GM18858 (cell line): Measurements from ENCODE around the gene TIE1.
"Not testable (repeated sequence)": the region's sequence is repeated elsewhere in the genome, so short reads cannot be mapped to it uniquely, and the experiment has no call there.

Experiments
- ATAC-seq: cut with Tn5 transposase; IDR thresholded peaks from one replicate; pipeline ENCODE4 v1.9.1; 2021; ENCODE audit not compliant: unreplicated experiment

Gene TIE1

GRCh38 chr1:43358746-43359693, 58.2 kb downstream of the TIE1 start, which contains the start of gene CDC20:
Gene CDC20 (plus strand): TSS chr1:43358981. CDS start chr1:43359216, 235 bp downstream.
- peak; percentile 79 for ATAC-seq

GRCh38 chr1:43359696-43360095, 58.9 kb downstream of the TIE1 start:
- ATAC-seq, result no peak

- ATAC-seq, result no peak
Measured at GRCh38 chr1:43360616-43361015, 59.8 kb downstream of the TIE1 start.

GRCh38 chr1:43363283-43363934, 62.6 kb downstream of the TIE1 start:
- ATAC-seq, result no peak

- no peak for ATAC-seq
Measured at GRCh38 chr1:43363935-43364525, 63.2 kb downstream of the TIE1 start.

GRCh38 chr1:43365678-43366077, 64.9 kb downstream of the TIE1 start:
- no peak for ATAC-seq

GRCh38 chr1:43366179-43366578, 65.4 kb downstream of the TIE1 start:
- no peak for ATAC-seq

GRCh38 chr1:43366601-43367025, 65.8 kb downstream of the TIE1 start:
- no peak for ATAC-seq

GRCh38 chr1:43367026-43367903, 66.5 kb downstream of the TIE1 start:
- ATAC-seq, result peak; percentile 18

- peak; percentile 57 for ATAC-seq
Measured at GRCh38 chr1:43367904-43368645, 67.3 kb downstream of the TIE1 start, which contains the start of gene ELOVL1. Gene ELOVL1 (minus strand): TSS chr1:43368011. CDS start chr1:43365609, 2,402 bp downstream.

GRCh38 chr1:43368646-43369020, 67.9 kb downstream of the TIE1 start:
- no peak for ATAC-seq

GRCh38 chr1:43369779-43370178, 69.0 kb downstream of the TIE1 start:
- not testable (repeated sequence) for ATAC-seq

- no peak for ATAC-seq
Measured at GRCh38 chr1:43370564-43370963, 69.8 kb downstream of the TIE1 start.

GRCh38 chr1:43372172-43372571, 71.4 kb downstream of the TIE1 start:
- no peak for ATAC-seq
